NCI-H82 treated with DMSO at 0.1 percent for 48 hours (cell line): Measurements from ENCODE around the gene RMND5B.
A peak's percentile ranks its signal among the peaks of the same experiment; 100 is the strongest.

Experiments
- DNase-seq: peaks from one replicate; lab custom pipeline; 2025; ENCODE audit not compliant: unreplicated experiment; lab: John Stamatoyannopoulos, UW

Gene RMND5B

DNA sequence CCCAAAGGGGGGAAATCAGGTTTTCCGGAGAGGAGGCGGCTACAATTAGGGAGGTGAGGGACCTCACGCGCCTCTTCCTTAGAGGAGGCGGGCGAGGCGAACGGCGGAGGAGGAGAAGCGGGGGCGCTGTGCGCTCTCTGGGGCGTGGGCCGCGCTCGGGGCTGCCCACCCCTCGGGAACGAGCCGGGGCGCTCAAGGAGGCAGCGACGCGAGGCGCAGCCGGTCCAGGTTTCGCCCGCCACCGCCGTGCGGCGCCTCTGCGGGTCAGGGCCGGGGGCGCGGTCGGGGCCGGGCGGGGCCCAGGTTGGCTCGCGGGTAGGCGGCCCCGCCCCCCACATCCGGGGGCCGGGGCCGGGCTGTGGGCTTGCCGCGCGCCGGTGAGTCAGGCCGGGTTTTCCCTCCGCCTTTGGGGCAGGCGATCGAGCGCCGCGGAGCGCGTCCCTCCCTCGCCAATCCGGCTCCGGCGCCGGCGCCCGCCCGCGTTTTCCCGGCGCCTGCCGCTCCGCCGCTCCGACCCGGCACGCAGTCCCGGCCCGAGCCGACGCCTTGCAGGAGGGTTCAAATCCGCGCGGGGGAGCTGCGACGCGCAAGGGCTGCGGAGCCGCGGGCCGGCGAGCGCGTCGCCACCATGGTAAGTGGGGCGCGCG lies 17.6 kb upstream of the RMND5B start, which contains the start of gene N4BP3:
N4BP3 (plus strand) TSS at position 392 of the 647 bp plus-strand sequence. CDS start 6,052 bp downstream, outside the sequence.
- peak; percentile 29 for DNase-seq

DNA sequence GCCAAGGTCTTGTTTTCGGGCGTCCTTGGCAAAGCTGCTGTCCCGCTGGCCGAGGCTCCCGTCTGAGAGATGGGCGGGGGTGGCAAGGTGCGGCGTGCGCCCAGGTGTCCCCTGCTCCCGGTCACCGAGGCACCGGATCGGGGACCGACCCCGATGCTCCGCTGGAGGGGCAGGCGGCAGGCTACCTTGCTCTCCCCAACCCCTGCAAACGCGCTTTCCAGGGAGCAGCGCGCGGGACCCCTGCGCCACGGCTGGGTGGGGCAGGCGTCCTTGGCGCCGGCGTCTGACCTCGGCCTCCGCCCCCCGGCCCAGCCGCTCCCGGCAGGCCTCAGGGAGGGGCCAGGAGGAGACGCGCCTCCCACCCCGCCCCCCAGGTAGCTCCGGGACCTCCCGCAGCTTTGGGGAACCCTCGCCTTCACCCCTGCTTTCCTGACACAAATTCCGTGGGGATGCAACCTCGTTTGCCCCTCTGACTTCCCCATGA lies 16.9 kb upstream of the RMND5B start:
- no peak for DNase-seq

DNA sequence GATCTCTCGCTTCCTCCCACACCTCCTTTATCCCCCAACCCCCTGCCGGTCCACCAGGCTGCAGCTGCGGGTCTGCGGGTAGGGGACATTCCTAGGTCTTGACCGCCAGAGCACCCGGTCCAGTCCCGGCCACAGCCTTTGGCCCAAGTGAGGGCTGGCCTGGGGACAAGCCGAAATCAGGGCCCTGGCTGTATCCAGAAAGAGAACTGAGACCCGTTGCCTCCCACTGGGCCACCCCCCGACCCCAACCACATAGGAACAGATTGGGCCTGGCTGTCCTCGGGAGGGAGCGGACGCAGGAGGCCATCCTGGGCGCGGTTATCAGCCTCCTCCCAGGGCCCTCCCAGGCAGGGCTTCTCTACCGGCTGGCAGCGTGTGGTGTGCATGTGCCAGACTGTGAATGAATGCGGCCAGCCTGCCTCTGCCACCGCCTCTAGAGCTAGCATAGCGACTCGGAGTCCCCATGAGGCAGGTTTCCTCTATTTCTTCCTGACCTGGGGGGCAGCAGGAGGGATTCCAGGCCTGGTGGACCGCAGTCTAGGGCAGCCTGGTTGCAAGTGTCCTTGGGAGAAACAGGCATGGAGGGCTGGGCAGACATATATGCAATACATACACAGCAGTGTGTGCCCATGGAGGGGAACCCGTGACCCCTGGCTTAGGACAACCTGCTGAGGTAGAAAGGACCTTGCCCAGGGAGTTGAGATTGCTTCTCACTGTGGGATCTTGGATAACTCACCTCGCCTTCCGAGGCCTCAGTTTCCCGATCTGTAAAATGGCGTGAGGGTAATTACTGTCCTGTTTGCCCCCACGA lies 16.3 kb upstream of the RMND5B start:
- no peak for DNase-seq

DNA sequence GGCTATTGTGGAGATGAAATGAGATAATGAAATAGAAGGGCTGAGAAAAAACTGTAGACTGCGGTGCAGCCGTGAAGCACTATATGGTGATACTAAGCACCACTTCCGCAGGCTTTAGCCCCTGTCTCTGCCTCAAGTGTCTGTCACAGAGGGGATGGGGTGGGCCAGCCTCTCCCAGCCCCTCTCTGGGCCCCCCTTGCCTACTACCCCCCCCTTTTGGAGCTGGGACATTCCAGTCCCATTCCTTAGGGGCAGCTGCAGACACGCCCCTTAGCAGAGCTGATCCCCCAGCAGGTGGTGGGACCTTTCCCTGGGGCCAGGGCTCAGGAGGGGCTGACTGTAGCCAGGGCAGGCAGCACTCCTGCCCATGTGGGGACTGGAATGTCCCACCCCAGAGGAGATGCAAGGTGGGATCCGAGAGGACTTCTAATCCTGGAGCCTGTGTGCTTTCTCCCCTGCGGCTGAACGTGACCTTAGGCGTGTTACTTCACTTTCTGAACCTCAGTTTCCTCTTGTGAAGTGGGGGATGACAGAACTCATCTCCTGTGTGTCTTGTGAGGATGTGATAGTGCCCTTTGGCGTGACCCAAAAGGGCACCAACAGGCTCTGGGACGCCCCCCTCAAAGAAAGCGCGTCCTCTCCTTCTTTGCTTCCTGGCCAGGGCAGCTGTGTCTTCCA lies 15.5 kb upstream of the RMND5B start:
- DNase-seq, result no peak

DNA sequence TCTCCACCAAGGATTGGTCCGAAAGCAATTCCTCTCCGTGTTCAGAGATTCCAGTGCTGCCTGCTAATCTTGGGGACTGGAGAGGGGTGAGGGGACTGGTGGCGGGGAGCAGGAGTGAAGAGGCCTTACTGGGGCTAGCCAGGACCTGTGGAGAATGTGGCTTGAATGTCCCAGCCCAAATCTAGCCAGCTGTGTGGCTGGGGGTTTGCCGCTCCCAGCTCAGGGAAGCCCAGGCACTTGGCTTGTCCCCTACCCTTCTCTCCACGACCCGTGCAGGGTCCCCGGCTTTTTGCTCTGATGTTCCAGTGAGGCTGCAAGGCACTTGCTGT lies 15.0 kb upstream of the RMND5B start:
- DNase-seq, result no peak

DNA sequence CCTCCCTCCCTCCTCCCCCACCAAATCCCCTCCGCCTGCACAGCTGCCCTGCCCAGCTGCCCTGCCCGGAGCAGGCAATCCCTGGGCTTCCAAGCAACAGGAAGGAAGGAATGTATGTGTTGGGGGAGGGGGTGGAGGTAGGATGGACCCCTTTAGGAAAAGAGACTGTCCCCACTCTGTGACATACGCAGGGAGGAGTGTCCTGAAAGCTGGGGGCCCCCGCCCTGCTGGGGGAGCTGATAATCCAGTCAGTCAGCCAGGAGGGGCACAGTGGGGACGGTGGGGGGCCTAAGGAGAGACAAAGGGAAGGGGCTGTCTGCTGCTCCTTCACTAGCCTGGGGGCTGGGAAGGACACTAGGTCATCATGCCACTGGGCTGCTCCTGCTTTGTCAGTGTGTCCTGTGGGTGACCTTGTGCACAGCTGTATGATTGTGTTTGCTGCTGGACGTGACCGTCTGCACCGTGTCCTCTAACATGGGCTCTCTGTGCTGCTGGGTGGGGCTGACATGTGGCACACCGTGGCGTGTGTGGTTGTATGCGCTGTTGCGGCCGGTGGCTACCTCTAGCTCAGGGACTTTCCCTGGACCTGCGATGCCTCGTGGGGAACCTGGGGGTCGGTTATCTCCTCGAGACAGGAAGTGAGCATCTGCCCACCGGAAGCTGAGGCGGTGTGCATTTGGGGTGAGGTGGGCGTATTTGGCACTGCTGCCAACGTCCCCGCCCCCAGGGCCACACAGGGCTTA lies 14.5 kb upstream of the RMND5B start:
- no peak for DNase-seq

DNA sequence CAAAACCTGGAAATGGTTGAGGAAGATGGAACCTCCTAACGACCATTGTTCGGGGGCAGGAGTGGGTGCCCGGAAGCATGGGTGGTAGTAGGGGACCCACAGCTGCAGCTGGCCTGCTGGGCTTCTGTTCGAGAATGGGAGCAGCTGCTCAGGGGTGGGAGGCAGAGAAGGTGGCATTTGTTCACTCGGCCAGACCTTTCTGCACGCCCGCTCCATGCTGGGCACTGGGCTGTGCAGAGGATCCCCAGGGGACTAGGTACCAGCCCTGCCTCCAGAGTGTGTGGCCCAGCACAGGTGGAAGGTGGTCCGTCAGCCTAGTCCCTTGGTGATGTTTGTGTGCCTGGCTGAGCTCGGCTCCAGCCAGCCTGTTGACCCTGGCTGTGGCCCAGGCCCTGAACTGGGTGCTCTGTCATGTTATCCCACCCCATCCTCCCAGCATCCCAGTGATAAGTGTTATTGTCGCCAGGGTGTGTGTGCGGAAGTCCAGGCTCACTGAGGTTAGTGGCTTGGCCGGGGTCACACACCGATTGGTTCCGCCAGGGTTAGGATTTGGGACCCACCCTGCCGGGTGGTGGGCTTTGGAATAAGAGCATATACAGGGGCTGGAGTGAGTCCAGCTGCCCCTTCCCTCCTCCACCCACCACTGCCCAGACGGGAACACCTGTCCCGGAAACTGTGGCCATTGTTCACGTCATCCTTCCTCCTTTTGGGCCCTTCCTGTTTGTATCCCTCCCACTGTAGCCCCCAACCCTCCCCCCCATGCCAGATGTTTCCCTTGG lies 12.7 kb upstream of the RMND5B start:
- DNase-seq, result no peak

DNA sequence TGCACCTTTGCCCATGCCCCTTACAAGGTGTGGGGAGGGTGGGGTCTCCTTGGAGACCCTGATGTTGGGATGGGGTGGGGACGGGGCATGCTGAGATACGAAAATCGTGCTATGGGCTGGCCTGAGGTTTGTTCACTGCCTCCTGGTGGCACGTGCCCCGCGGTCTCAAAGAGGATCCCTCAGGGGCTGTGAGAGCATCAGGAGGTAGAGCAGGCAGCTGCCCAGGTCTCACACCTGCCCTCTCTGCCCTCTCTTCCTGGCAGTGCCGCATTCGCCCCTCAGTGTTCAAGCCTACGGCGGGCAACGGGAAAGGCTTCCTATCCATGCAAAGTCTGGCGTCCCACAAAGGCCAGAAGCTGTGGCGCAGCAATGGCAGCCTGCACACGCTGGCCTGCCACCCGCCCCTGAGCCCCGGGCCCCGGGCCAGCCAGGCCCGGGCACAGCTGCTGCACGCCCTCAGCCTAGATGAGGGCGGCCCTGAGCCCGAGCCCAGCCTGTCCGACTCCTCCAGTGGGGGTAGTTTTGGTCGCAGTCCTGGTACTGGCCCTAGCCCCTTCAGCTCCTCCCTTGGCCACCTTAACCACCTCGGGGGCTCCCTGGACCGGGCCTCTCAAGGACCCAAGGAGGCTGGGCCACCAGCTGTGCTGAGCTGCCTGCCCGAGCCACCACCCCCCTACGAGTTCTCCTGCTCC lies 10.8 kb upstream of the RMND5B start:
- DNase-seq, result no peak

DNA sequence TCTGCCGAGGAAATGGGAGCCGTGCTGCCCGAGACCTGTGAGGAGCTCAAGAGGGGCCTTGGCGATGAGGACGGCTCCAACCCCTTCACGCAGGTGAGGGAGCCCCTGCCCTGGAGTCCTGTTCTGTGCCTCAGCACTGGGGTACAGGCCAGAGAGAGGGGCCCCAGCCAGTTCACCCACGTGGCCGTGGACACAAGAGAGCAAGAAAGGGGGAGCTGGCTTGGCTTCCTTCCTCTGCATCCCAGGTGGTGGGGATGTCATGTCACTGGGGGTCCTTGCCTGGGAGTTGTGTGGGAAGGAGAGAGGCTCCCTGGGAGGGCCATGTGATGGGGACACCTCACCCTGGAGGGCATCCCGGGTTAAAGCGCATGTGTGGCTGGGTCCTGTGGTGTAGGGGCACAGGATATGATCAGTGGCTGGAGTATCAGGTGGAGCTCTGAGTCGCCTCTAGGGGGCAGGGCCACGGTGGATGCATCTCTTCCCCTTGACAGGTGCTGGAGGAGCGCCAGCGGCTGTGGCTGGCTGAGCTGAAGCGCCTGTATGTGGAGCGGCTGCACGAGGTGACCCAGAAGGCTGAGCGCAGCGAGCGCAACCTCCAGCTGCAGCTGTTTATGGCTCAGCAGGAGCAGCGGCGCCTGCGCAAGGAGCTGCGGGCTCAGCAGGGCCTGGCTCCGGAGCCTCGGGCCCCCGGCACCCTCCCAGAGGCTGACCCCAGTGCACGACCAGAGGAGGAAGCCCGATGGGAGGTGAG lies 10.0 kb upstream of the RMND5B start:
- peak; percentile 79 for DNase-seq

DNA sequence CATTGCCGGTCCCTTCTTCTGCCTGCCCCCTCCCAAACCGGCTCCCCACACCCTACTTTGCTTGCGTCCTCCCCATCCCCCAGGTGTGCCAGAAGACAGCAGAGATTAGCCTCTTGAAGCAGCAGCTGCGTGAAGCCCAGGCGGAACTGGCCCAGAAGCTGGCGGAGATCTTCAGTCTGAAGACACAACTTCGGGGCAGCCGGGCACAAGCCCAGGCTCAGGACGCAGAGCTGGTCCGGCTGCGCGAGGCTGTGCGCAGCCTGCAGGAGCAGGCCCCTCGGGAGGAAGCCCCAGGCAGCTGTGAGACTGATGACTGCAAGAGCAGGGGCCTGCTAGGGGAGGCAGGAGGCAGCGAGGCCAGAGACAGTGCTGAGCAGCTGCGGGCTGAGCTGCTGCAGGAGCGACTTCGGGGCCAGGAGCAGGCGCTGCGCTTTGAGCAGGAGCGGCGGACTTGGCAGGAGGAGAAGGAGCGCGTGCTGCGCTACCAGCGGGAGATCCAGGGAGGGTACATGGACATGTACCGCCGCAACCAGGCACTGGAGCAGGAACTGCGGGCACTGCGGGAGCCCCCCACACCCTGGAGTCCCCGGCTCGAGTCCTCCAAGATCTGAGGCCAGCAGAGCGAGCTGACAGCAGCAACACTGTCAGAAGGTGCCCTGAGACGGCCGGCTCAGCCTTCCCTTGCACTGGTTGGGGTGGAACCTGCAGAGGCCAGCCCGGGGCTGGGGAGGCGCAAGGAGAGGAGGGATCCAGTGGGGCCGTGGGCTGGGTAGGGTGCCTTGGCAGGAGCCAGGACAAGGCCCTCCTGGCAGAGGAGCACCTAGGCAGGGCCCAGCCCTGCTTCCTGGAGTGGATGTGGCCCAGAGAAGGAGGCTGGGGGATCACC lies 9.2 kb upstream of the RMND5B start:
- no peak for DNase-seq

DNA sequence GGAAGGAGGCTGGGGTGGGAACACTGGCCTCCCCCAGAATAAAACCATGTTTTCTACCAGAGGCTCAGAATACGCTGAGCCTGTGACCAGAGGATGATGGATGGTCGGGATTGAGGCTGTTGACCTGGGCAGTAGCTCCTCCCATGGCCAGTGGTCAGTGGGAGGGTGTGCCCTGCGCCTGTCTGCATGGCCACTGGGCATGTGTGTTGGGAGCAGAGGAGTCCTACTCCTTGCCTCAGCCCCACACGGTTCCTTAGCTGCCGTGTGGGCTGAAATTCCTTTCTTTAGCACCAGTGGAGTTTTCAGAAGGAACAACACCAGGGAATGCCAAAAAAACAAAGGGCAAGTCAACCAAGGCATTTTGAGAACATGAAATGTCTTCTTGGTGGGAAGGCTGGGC lies 8.5 kb upstream of the RMND5B start:
- no peak for DNase-seq

DNA sequence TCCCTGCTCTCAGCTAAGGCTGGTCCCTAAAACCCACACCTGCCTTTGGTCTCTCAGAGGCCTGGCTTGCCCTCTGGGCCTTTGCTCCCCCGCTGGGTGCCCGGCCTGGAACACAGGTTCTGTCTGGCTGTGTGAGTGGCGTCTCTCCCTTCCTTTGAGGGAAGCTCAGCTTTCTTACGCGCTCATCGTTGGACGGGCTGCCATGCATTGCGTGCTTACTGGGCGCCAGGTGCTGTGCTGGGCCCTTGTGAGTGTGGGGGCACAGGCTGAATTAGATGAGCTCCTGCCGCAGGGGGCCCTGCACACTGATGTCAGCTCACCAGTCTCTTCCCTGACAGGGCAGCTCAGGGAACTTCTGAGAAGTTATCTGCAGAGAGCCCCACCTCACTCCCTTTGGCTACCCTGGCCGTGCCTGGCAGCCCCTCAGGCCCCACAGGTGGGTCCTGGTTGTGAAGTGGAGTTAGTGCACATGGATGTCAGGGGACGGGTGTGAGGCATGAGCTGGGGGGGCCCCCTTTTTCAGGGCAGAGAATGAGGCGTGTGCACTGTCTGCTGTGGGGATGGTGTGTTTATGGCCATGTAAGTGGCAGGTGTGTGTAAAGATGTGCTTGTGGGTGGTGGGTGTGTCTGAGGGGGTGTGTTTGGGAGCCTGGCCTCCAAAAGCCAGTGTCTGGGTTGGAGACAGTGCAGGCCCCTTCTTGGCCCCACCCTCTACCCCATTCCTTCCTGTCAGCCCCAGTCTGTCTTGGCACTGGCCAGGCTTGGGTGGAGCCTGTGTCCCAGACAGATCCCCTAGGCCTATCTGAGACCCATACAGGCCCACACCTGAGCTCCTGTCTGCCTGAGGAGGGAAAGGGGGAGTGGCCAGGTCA lies 7.5 kb upstream of the RMND5B start:
- no peak for DNase-seq

DNA sequence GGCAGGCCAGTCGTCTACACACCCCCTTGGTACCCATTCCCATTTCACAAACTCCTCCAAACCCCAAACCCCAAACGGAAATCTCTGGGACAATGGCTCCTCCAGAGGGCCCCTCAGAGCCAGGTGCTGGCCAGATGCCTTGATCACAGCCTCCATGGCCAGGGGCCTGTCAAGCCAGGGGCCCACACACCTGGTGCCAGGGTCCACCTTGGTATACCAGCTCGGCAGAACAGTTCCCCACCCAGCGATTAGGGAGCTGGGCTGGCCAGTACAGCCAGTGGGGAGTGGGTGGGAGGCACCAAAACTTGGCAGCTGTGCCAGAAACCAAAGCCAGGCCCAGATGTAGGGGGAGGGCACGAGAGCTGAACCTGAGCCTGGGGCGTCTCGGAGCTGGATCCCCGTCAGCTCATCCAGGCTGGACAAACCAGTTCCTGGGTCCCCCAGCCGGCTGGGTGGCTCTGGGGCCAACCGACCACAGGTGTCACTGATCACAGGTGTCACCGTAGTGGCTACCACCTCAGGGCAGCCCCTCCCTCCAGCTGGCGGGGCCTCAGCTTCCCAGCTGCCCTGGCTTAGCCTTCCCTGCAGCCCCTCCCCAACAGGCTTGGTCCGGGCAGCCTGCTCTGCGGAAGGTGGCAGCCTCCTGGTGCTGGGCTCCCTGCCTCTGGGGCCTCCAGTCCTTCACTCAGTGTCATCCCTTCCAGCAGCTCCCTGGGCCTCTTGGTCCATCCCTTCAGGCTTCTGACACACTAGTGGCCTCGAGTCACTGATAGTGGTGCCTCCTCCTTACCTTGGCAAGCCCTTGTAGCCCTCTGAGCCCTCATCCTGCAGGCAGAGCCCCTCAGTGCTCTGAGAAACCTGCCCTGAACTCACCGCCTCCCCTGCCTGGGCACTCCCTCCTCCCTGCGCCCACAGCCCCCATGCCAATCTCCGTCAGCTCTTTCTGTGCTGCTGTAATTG lies 6.6 kb upstream of the RMND5B start:
- DNase-seq, result no peak

DNA sequence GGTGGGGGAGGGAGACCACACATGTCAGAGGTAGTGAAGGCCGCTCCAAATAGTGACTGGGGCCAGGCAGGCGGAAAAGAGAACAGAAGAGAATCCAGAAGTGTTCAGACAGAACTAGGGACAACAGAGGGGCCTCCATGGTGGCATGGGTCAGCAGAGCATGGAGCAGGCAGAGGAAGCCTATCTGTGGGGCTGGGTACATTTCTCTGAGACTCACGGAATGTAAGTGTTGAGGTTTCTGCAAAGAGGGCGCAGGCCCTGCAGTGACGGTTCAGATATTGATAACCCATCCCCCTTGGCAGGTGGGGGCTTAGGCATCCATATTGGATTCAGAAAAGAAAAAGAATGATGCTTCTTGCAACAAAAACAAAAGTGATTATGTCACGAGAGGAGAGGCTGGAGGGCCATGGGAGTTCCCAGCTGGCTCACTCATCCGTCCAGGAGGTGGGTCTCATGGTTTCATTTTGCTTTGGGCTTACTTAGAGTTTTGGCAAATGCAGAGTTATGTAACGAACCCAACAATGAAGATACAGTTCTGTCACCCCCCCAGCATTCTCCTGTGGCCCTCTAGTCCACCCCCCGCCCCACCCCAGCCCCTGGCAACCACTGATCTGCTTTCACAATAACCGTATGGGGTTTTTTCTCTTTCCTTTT lies 5.4 kb upstream of the RMND5B start:
- DNase-seq, result no peak

DNA sequence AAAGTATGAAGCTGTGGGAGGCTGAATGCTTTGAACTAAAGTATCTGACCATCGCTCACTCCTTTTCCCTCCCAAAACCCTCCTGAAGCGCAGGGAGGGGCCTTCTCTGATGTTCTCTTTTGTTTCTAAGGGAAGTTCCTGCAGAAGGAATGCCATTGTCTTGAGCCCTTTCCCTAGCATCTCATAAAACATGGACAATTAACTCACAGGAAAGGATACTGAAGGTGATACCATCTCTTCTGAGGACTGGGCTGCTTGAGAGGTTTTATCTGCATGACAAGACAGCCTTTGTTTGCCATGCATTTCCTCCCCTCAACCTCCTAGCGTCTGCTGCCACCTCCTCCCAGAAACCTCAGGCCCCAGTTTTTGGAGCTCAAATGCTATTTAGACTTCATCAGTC lies 4.3 kb upstream of the RMND5B start:
- no peak for DNase-seq
